Measurements from ENCODE around the gene SMURF1. TPM values are rescaled to one million over a fixed set of nuclear protein-coding genes. Genes with fewer than 3 reads are reported as not detected.

SMURF1 gene
- total and polyA plus RNA-seq, 4 donors: 2.9 to 16.8 (median 5.9) TPM

DNA sequence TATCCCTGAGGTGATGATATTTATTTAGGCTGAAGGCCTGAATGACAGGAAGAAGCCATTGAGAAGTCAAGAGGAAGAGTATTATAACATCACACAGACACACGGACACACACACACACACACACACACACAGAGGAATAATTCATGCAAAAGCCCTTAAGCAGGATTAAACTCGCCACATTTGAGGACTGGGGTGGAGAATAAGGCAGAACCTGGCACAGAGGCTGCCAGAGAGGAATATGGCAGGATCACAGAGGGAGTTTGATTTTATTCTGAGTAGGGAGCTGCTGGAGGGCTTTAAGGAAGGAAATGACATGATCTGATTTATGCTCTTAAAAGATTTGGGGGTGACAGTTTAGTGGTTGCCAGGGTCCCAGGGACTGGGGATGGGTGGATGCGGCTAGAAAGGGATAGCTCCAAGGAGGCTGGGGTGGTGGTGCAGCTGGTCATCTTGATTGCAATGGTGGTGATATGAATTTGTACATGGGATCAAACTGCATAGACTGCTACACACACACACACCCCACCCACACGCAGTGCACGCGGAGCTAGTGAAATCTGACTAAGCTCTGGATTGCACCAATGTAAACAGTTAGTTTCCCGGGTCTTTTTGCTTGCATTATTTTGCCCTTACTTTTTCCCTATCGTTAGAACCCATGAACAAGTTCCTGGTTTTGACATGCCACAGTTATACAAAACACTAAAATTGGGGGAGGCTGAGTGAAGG is 11.2 kb downstream of the SMURF1 start (continued):
- TF ChIP-seq, protein P1, sequence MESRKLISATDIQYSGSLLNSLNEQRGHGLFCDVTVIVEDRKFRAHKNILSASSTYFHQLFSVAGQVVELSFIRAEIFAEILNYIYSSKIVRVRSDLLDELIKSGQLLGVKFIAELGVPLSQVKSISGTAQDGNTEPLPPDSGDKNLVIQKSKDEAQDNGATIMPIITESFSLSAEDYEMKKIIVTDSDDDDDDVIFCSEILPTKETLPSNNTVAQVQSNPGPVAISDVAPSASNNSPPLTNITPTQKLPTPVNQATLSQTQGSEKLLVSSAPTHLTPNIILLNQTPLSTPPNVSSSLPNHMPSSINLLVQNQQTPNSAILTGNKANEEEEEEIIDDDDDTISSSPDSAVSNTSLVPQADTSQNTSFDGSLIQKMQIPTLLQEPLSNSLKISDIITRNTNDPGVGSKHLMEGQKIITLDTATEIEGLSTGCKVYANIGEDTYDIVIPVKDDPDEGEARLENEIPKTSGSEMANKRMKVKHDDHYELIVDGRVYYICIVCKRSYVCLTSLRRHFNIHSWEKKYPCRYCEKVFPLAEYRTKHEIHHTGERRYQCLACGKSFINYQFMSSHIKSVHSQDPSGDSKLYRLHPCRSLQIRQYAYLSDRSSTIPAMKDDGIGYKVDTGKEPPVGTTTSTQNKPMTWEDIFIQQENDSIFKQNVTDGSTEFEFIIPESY (IDR thresholded peaks at IDR 0.05): no peak
- TF ChIP-seq GABPA (IDR thresholded peaks at IDR 0.05 in 1 of 2, conservative IDR thresholded peaks at IDR 0.05 in 1 of 2): no peak
- no peak for TF ChIP-seq TAF1 (conservative IDR thresholded peaks at IDR 0.05)
- no peak for TF ChIP-seq FOXA2 (IDR thresholded peaks at IDR 0.05)
- TF ChIP-seq NR2F2 (IDR thresholded peaks at IDR 0.05): no peak

DNA sequence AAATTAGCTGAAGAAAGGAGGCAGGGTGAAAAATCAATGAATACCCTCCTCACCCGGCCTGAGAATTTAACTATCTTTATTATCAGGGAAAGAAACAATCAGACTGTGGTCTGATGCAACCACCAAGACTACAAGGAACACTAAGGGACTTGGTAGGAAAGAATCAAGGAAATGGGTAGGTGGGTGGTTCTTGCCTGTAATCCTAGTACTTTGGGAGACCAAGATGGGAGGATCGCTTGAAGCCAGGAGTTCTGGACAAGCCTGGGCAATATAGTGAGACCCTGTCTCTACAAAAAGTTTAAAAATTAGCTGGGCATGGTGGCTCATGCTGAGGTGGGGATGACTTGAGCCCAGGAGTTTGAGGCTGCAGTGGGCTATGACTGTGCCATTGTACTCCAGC is 12.6 kb downstream of the SMURF1 start:
- DNase-seq (ENCODE audit: low spot score): no peak
- H3K4me1 ChIP-seq (ENCODE audit: control insufficient read depth in 4 of 4, insufficient read depth in 4 of 4, low read length in 3 of 4): peaks cover 15 to 40% (median 36%) of the 10 kb centered on the region in 4 donors

More for the DNA sequence above, 12.6 kb downstream of the SMURF1 start:
- Histone ChIP-seq H3K9me3 (ENCODE audit: control insufficient read depth in 4 of 4, low read length in 3 of 4) (no peaks in the 10 kb centered on the region), H3K27me3 (ENCODE audit: control insufficient read depth in 4 of 4, insufficient read depth in 4 of 4, low read length in 3 of 4) (no peaks in the 10 kb centered on the region), H3K4me3 (ENCODE audit: low read depth in 1 of 3, low read length in 3 of 3) (no peak overlapping the region), H3K36me3 (ENCODE audit: control insufficient read depth in 4 of 4, insufficient read depth in 3 of 4, low read depth in 1 of 4, low read length in 3 of 4) (no peaks in the 10 kb centered on the region), H3K9ac (ENCODE audit: low read depth in 1 of 2, low read length in 2 of 2) (no peak overlapping the region), H3K27ac (ENCODE audit: low read depth in 1 of 2, low read length in 2 of 2) (no peak overlapping the region)
- TF ChIP-seq, protein P1 (IDR thresholded peaks at IDR 0.05): no peak
- no peak for TF ChIP-seq NR2F2 (IDR thresholded peaks at IDR 0.05)
- no peak for TF ChIP-seq HNF4A (conservative IDR thresholded peaks at IDR 0.05)
- no peak for TF ChIP-seq YY1 (IDR thresholded peaks at IDR 0.05)
- TF ChIP-seq JUND (IDR thresholded peaks at IDR 0.05): no peak
- TF ChIP-seq RAD21 (IDR thresholded peaks at IDR 0.05): no peak
- TF ChIP-seq FOXA2 (IDR thresholded peaks at IDR 0.05): no peak
- TF ChIP-seq, protein P2, sequence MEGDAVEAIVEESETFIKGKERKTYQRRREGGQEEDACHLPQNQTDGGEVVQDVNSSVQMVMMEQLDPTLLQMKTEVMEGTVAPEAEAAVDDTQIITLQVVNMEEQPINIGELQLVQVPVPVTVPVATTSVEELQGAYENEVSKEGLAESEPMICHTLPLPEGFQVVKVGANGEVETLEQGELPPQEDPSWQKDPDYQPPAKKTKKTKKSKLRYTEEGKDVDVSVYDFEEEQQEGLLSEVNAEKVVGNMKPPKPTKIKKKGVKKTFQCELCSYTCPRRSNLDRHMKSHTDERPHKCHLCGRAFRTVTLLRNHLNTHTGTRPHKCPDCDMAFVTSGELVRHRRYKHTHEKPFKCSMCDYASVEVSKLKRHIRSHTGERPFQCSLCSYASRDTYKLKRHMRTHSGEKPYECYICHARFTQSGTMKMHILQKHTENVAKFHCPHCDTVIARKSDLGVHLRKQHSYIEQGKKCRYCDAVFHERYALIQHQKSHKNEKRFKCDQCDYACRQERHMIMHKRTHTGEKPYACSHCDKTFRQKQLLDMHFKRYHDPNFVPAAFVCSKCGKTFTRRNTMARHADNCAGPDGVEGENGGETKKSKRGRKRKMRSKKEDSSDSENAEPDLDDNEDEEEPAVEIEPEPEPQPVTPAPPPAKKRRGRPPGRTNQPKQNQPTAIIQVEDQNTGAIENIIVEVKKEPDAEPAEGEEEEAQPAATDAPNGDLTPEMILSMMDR (IDR thresholded peaks at IDR 0.05; ENCODE audit: low read depth, low read length, missing input control): no peak
- TF ChIP-seq, protein P3, sequence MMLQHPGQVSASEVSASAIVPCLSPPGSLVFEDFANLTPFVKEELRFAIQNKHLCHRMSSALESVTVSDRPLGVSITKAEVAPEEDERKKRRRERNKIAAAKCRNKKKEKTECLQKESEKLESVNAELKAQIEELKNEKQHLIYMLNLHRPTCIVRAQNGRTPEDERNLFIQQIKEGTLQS (IDR thresholded peaks at IDR 0.05): no peak
- no peak for TF ChIP-seq FOXA1 (IDR thresholded peaks at IDR 0.05)
- TF ChIP-seq HNF4G (IDR thresholded peaks at IDR 0.05): no peak
- TF ChIP-seq RXRA (IDR thresholded peaks at IDR 0.05): no peak
- no peak for TF ChIP-seq EGR1 (IDR thresholded peaks at IDR 0.05; ENCODE audit: low read depth in 2 of 2)
- TF ChIP-seq GABPA (IDR thresholded peaks at IDR 0.05 in 1 of 2, conservative IDR thresholded peaks at IDR 0.05 in 1 of 2): no peak
- TF ChIP-seq, protein P4, sequence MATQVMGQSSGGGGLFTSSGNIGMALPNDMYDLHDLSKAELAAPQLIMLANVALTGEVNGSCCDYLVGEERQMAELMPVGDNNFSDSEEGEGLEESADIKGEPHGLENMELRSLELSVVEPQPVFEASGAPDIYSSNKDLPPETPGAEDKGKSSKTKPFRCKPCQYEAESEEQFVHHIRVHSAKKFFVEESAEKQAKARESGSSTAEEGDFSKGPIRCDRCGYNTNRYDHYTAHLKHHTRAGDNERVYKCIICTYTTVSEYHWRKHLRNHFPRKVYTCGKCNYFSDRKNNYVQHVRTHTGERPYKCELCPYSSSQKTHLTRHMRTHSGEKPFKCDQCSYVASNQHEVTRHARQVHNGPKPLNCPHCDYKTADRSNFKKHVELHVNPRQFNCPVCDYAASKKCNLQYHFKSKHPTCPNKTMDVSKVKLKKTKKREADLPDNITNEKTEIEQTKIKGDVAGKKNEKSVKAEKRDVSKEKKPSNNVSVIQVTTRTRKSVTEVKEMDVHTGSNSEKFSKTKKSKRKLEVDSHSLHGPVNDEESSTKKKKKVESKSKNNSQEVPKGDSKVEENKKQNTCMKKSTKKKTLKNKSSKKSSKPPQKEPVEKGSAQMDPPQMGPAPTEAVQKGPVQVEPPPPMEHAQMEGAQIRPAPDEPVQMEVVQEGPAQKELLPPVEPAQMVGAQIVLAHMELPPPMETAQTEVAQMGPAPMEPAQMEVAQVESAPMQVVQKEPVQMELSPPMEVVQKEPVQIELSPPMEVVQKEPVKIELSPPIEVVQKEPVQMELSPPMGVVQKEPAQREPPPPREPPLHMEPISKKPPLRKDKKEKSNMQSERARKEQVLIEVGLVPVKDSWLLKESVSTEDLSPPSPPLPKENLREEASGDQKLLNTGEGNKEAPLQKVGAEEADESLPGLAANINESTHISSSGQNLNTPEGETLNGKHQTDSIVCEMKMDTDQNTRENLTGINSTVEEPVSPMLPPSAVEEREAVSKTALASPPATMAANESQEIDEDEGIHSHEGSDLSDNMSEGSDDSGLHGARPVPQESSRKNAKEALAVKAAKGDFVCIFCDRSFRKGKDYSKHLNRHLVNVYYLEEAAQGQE (IDR thresholded peaks at IDR 0.05): no peak
- no peak for TF ChIP-seq SP1 (IDR thresholded peaks at IDR 0.05)
- TF ChIP-seq, protein P5, sequence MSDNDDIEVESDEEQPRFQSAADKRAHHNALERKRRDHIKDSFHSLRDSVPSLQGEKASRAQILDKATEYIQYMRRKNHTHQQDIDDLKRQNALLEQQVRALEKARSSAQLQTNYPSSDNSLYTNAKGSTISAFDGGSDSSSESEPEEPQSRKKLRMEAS (IDR thresholded peaks at IDR 0.05): no peak
- no peak for TF ChIP-seq TAF1 (conservative IDR thresholded peaks at IDR 0.05)
- WGBS: 90% methylated on average over 2 of the region's 2 CpGs
